CD4-positive, alpha-beta T cell treated with Interleukin-4 for 4 hours (primary cell): ENCODE results near the gene COMMD1.
"Not testable (repeated sequence)": the region's sequence is repeated elsewhere in the genome, so short reads cannot be mapped to it uniquely, and the experiment has no call there.

Source experiments
- DNase-seq: peaks from one replicate; pipeline ENCODE4 v3.0.0-alpha.2; 2020

The COMMD1 gene

DNA sequence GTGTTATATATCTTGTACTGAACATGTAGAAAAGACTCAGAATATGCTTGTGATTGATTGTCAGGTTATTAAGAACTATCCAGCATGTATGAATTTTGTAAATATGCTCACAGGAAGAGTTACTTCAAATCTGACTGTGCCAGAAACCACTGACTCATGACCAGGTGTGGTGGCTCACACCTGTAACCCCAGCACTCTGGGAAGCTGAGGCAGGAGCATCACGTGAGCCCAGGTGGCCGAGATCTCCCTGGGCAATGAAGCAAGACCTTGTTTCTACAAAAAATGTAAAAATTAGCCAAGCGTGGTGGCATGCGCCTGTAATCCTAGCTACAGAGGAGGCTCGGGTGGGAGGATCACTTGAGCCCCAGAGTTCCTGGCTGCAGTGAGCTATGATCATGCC is 126.6 kb downstream of the COMMD1 start:
- no peak for DNase-seq

GRCh38 chr2:62034715-62035114 is 129.2 kb downstream of the COMMD1 start:
- no peak for DNase-seq

DNA sequence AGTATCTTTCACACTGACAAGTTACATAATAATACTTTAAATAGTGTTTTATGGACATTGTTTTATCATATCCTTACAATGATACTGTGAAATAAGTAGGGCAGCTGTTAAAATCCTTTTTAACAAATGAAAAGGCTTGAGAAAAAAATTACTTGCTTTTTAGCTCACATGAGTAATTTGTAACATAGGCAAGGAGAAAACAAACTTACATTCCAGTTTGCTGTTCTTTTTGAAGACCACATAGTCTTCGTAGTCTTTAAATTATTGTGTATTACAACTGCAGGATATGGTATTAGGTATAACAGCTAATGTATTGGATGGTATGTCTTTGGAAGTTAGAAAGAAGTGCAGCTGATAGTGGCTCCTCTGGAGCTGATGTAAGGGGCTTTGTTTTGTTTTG is 130.8 kb downstream of the COMMD1 start:
- no peak for DNase-seq

DNA sequence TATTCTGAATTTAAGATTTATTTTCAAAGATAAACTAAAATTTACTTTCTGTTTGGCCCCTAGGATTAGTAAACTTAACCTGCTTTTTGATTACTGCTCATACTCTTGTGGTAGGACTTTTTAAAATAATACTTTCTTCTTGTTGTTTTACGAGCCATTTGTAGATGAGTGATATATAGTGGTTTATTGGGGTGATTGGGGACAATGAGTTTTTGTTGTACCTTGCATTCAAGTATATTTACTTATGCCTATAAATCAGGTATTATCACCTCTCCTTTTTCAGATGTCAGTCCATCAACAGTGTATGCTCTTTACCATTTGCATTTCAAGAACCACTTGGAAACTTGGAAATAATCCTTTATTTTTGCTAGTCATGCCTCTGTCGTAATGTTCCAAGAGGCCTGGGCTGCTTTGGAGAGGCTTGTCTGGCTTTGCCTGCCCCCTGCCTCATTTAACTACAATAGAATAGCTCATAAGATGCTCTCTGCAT is 131.3 kb downstream of the COMMD1 start:
- DNase-seq: no peak

GRCh38 chr2:62038975-62039771 is 133.7 kb downstream of the COMMD1 start:
- DNase-seq: peak; percentile 36

GRCh38 chr2:62040926-62041325 is 135.5 kb downstream of the COMMD1 start:
- DNase-seq: no peak

GRCh38 chr2:62041701-62042385 is 136.4 kb downstream of the COMMD1 start:
- DNase-seq: not testable (repeated sequence)

DNA sequence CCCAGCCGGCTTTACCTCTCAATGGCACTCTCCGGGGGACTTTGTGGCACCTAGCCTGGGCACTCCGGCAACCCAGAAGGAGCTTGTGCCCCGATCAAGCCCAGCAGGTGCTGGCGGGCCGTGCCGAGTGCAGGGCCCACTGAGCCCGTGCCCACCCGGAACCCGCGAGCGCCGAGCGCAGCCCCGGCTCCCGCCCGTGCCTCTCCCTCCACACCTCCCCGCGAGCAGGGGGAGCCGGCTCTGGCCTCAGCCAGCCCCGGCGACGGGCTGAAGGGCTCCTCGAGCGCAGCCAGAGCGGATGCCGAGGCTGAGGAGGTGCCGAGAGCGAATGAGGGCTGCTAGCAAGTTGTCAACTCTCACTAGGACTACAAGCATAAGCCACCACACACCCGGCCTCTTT is 136.9 kb downstream of the COMMD1 start:
- DNase-seq: no peak

DNA sequence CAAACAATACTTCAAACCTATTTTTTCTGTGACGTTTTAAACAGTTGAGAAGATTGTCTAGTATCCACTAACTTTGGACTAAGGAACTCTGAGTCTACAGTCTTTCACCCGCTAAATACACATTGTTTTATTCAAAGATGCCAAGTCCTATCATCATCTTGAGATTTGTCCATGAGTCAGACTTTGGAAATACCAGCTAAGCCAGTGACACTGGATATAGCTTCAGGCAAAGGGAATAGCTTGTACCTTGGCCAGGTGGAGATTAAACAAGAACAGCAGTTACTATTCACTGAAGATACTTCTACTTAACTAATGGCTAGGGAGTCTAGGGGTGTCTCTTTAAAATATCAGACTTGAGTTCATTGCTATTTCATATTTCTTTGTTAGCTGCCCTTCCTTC is 137.5 kb downstream of the COMMD1 start:
- no peak for DNase-seq

DNA sequence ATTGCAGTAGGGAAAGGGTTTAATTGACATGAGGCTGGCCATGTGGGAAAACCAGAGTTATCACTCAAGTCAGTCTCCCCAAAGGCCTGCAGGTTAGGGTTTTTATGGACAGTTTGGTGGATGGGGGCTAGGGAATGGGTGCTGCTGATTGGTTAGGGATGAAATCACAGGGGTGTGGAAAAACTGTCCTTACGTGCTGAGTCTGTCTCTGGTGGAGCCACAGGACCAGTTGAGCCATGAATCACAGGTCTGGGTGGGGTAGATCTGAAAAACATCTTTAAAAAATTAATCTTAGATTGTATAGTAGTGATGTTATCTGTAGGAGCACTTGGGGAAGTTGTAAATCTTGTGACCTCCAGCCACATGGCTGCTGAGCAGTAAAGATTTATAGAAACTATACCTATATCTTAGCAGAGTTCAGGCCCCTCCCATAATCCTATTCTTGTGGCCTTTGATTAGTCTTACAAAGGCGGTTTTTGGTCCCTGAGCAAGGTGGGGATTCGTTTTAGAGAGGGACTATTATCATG is 139.6 kb downstream of the COMMD1 start:
- DNase-seq: no peak

- no peak for DNase-seq
Measured at GRCh38 chr2:62046141-62046540, 140.7 kb downstream of the COMMD1 start.

- no peak for DNase-seq
Measured at GRCh38 chr2:62050456-62051045, 145.1 kb downstream of the COMMD1 start.

- no peak for DNase-seq
Measured at GRCh38 chr2:62054029-62054791, 148.7 kb downstream of the COMMD1 start.

DNA sequence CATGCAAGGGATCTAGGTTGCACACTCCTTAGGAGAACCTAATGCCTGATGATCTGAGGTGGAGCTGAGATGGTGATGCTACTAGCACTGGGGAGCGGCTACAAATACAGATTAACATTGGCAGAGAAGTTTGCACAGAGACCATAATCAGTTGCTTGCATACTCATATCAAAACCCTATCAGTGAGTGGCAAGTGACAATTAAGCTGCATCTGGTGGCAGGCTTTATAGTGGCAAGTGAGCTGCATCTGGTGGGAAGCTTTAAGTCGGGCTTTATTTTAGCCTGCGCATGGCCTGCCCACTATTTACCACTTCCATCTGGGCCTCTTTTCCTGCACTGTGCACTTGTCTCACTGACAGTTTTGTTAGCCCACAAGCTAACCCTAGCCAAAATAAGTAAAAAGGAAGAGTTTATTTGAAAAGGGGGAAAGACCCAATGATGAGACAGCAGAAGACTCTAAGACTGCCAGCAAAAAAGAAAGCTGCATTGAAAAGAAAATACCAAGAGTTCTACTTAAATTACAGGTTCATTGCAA is 149.5 kb downstream of the COMMD1 start:
- DNase-seq: no peak

DNA sequence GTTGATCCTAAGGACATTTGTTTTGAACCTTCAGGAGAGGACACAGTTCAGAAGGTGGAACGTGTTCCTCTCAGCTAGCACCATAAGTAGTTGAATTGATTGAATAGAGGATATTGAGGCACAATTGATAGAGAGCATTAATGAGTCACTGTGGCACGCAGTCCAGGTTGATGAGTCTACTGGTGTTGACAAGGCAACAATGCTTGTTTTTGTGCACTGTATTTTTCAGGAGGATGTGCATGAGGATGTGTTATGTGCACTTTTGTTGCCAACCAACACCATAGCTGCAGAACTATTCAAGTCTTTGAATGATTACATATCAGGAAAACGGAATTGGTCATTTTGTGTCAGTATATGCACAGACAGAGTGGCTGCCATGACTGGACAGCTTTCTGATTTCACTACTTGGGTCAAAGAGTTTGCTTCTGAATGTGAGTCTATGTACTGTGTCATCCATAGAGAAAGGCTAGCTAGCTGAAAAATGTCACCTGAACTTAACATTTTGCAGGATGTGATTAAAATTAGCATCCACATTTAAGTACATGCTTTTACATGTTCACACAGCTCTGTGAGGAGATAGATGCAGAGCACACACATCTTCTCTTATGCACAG is 150.4 kb downstream of the COMMD1 start:
- no peak for DNase-seq

- DNase-seq: no peak
Measured at GRCh38 chr2:62056341-62056740, 150.9 kb downstream of the COMMD1 start.

GRCh38 chr2:62065243-62065642 is 159.8 kb downstream of the COMMD1 start:
- no peak for DNase-seq

DNA sequence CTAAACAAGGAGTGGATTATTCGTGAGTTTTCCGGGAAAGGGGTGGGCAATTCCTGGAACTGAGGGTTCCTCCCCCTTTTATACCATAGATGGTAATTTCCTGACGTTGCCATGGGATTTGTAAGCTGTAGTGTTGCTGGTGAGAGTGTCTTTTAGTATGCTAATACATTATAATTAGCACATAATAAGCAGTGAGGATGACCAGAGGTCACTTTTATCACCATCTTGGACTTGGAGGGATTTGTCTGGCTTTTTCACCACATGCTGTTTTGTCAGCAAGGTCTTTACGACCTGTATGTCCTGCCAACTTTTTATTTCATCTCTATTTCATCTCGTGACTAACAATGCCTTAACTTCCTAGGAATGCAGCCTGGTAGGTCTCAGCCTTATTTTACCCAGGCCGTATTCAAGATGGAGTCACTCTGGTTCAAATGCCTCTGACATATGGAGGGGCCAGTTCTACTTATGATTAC is 165.7 kb downstream of the COMMD1 start:
- no peak for DNase-seq

DNA sequence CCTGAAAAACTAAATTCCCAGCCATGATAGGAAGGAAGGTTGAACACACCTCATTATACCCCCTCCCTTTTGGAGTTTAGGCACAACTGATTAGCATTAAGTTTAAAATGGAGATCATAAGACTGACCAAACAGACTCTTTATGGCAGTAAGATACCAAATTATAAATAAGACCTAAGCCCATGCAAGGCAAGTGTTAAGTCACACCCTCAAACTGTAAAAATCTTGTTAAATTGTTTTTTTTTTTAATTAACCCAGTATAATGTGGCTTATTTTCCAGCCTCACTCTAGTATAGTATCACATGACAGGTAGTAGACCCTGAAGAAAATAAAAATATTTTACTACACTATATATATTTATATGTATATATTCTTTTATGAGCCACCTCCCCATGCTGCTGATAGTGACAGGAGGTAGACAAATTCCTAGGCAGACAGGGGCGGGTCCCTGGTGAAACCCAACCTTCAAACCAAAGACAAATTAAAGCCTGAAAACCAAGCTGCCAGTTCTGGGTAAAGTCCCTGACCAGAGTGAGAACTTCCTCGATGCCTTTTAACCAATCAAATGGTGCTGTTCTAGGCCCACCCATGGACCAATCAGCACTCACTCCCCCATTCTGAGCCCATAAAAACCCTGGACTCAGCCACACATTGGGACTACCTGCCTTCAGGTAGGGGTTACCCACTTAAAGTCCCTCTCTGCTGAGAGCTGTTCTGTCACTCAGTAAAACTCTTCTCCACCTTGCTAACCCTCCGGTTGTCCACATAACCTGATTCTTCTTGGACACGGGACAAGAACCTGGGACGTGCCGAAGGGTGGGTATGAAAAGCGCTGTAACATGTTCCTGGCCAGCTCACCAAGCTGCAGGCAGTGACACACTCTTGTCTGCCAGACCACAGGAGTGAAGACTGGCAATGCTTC is 166.5 kb downstream of the COMMD1 start:
- no peak for DNase-seq

GRCh38 chr2:62074233-62074632 is 168.8 kb downstream of the COMMD1 start:
- no peak for DNase-seq
